ENCODE results near the gene ARHGAP22.
"Not testable (repeated sequence)": the region's sequence is repeated elsewhere in the genome, so short reads cannot be mapped to it uniquely, and the experiment has no call there.

The ARHGAP22 gene

DNA sequence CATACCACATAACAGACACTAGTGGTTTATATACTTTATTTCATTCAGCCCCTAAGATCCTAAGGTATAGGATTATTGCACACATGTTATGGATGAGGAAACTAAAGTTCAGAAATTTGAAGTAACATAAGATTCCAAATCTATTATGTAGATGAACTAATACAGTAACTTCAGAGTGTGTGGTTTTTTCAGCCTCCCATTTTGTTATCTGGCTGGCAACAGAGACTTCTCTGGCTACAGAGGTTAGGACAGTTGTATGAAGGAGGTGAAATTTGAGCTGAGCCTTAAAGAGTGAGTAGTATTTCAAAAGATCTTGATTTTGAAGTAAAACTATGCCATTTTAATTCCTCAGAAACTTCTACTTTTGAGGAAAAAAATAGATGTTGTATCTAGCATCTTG, 173.0 kb downstream of the ARHGAP22 start:
- TF ChIP-seq POLR2A (IDR thresholded peaks at IDR 0.05; ENCODE audit: low read length) (no peak), GATA1 (IDR thresholded peaks at IDR 0.05; ENCODE audit: low read depth, low read length) (no peak)
- DNase-seq: no peak

DNA sequence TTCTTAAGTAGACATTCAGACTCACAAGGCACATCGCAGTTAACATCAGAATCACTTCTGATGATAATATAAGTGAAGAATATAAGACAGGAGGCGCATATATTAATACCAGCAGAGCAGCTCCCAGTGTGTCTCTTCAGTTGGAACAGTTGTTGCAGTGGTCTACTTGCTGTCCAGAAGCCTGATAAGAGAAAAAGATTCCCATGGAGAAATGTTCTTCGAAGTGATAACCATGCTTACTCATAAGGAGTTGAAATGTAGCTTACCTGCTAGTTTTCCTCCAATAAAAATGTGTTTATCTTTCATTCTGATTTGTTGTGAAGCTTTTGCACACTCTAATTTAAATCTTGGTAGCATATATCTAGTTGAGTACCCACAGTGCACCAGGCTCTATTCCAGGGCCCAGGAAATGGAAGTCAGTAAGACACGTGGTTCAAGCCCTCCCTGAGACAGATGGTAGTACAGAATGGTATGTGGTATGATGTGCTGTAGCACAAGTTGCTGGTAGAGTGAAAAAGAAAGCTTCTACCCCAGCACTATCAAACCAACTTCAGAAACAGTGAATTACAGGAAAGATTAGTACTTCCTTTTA, 174.4 kb downstream of the ARHGAP22 start:
- no peak for DNase-seq
- TF ChIP-seq GATA1 (IDR thresholded peaks at IDR 0.05; ENCODE audit: low read depth, low read length) (no peak), POLR2A (IDR thresholded peaks at IDR 0.05; ENCODE audit: low read length) (no peak)

DNA sequence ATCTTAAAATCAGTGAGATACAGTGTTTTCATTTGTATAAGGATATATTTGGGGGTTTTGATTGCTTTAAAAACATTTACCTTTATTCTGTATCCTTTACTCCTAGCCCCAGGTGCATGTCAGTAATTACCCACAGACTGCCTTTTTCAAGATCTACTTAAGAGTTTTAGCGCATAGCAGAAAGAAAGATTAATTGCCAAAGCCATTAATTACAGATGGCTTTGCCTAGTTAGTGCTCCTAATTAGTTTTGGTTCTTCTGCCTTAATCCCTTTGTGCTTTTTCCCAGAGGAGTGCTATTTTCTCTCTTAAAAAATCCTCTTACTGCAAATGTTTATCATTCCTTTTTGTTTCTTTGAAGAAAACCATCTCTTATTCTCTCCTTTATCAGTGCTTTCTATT, 175.6 kb downstream of the ARHGAP22 start:
- TF ChIP-seq GATA1 (IDR thresholded peaks at IDR 0.05; ENCODE audit: low read depth, low read length) (no peak), POLR2A (IDR thresholded peaks at IDR 0.05; ENCODE audit: low read length) (no peak)

DNA sequence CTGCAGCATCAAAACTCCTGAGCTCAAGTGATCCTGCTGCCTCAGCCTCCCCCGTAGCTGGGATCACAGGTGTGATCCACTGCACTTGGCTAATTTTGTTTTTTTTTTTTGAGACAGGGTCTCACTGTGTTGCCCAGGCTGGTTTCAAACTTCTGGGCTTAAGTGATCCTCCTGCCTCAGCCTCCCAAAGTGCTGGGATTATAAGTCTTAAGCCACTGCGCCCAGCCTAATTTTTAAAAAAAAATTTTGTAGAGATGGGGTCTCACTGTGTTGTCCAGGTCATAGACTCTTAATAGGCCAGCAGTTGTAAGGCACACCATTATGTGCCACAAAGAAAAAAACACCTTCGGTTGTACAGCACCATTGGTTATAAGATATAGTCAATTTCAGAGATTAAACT, 176.0 kb downstream of the ARHGAP22 start:
- DNase-seq: no peak
- TF ChIP-seq POLR2A (IDR thresholded peaks at IDR 0.05; ENCODE audit: low read length) (no peak), GATA1 (IDR thresholded peaks at IDR 0.05; ENCODE audit: low read depth, low read length) (no peak)

More for the DNA sequence above, 175.6 kb downstream of the ARHGAP22 start:
- DNase-seq: no peak

DNA sequence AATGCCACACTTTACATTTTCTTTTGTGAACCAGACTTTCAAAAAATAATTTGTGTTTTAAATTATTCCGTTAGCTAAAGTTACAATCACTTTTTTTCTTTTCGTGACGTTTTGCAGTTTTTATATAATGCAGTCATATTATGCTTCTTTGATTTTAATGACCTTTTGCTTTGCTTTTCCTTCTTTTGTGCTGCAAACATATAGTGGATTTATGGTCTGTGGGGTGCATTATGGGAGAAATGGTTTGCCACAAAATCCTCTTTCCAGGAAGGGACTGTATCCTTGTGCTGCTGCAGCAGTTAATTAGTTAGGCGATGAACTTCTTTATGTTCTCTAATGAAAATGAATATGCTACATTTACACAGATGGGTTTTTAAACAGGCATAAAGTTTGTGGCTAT, 181.0 kb downstream of the ARHGAP22 start:
- TF ChIP-seq GATA1 (IDR thresholded peaks at IDR 0.05; ENCODE audit: low read depth, low read length) (no peak), POLR2A (IDR thresholded peaks at IDR 0.05; ENCODE audit: low read length) (no peak)
- DNase-seq: no peak

DNA sequence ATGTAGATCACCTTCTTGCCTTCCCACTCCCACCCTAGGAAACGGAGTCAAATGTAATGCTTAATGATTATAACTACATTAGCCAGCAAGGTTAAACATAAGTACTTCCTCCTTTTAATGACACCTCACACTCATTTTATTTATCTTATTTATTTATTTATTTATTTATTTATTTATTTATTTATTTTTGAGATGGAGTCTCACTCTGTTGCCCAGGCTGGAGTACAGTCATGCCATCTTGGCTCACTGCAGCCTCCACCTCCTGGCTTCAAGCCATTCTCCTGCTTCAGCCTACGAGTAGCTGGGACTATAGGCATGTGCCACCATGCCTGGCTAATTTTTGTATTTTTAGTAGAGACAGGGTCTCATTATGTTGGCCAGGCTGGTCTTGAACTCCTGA, 183.0 kb downstream of the ARHGAP22 start:
- DNase-seq: not testable (repeated sequence)

DNA sequence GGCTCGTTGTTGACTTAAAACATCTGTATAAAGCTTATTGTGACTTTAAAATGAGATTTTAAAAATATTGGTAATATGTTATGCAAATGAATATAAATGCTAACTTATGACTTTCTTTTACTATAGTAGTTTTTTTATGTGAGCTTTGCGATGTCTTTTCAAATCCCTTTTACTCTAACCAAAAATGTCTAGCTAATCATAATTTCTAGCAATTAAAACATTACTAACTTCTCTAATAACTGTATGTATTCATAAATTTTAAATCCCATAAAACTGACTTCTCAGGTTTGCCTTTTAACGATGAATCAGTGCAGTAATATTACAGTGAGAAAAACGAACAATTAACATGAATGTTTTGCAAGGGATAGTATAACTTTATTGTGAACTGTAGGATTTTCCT, 185.2 kb downstream of the ARHGAP22 start:
- no peak for TF ChIP-seq POLR2A (IDR thresholded peaks at IDR 0.05; ENCODE audit: low read length)
- no peak for TF ChIP-seq GATA1 (IDR thresholded peaks at IDR 0.05; ENCODE audit: low read depth, low read length)
- DNase-seq: no peak

DNA sequence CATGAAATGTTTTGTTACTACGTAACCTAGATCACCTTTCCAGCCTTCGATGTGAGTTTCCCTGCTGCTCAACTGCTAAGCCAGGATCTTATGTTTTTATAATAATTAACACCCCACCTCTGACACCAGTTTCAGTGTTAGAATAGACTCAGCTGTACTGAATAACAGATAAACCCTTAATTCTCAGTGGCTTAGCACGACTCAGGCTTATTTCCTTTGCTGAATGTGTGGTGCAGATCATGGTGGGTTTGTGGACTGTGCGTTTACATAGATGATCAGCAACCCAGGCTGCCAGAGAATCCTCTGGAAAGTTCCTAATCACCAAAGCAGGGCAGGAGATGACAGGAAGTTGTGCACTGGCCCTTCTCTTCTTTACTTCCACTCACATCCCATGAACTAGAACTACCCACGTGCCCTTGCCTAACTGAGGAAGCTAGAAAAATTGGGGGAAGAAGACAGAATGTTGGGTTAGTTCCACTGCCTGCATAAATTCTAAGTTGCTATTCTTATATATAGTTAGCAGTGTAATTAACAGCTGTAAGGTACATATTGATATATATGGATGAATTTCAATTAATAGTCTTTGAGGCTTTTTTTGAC, 186.6 kb downstream of the ARHGAP22 start:
- DNase-seq: no peak
- TF ChIP-seq GATA1 (IDR thresholded peaks at IDR 0.05; ENCODE audit: low read depth, low read length) (no peak), POLR2A (IDR thresholded peaks at IDR 0.05; ENCODE audit: low read length) (no peak)

DNA sequence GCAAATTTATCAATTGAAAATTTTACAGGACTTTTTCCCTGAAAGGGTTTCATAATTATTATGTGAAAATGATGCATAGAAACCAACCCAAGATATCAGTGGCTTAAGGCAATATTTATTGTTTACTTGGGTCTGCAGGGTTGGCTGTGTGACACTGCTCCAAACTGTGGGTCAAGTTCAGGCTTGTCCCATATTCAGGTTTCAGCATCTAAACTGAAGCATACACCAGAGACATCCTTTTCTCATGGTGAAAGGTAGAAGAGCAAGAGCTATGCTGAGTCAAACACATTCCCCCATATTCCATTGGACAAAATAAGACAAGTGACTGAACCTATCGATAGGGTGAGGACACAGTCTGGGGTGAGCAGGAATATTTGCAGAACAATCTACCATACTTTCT, 187.5 kb downstream of the ARHGAP22 start:
- no peak for DNase-seq
- TF ChIP-seq GATA1 (IDR thresholded peaks at IDR 0.05; ENCODE audit: low read depth, low read length): no peak
- no peak for TF ChIP-seq POLR2A (IDR thresholded peaks at IDR 0.05; ENCODE audit: low read length)

DNA sequence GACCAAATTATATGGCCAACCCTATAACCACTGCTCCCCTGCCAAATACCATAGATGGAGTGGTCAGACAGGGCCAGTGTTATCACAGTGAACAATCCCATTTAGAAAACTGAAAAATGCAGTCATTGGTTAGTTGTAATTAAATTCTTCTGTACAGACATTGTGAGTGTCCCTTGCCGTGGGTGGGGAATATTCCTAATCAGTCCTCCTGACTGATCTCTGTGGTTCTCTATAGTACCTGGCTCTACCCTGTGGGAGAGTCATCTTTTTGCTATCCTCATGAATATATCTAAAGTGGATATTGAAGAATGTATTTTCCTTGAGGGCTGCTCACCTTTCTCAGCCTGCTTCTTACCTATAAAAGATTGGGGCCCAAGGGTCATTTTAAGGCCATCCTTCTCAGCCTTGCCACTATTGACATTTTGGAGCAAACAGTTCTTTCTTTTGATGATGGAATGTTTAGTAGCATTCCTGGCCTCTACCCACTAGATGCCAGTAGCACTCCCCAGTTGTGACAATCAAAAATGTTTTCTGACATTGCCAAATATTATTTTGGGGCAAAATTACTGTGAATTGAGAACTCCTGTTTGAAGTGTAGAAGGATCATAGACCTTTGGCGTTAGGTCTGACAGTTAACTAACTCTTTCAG, 188.2 kb downstream of the ARHGAP22 start:
- no peak for DNase-seq

DNA sequence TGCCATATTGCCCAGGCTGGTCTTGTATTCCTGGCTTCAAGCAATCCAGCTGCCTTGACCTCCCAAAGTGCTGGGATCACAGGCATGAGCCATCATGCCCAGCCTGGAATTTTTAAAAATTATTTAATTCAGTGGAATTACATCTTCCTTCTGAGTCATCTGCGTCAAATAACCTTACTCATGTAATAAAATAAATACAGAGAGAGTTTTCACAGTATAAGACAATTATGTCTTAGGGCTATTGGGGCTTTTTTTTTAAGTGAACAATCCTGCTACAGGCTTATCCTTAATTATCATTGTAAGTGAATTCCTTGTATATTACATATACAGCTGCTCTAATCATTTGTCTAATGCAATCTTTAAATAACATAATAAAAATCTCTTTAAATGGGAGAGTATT, 190.1 kb downstream of the ARHGAP22 start:
- no peak for TF ChIP-seq GATA1 (IDR thresholded peaks at IDR 0.05; ENCODE audit: low read depth, low read length)
- no peak for TF ChIP-seq POLR2A (IDR thresholded peaks at IDR 0.05; ENCODE audit: low read length)
- no peak for DNase-seq

More for the DNA sequence above, 188.2 kb downstream of the ARHGAP22 start:
- TF ChIP-seq POLR2A (IDR thresholded peaks at IDR 0.05; ENCODE audit: low read length) (no peak), GATA1 (IDR thresholded peaks at IDR 0.05; ENCODE audit: low read depth, low read length) (no peak)

DNA sequence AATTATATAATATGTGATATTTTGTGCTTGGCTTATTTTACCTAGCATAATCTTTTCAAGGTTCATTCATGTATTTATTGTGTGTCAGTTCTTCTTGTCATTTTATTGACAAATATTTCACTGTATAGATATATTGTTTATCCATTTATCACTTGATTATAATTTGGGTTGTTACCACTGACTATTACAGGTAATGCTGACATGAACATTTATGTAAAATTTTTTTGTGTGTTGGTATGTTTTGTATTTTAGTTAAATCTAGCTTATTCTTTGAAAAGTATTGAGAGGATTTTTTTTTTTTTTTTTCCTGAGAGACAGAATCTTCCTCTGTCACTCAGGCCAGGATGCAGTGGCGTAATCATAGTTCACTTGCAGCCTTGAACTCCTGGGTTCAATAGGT, 190.7 kb downstream of the ARHGAP22 start:
- TF ChIP-seq POLR2A (IDR thresholded peaks at IDR 0.05; ENCODE audit: low read length) (no peak), GATA1 (IDR thresholded peaks at IDR 0.05; ENCODE audit: low read depth, low read length) (no peak)
- no peak for DNase-seq

DNA sequence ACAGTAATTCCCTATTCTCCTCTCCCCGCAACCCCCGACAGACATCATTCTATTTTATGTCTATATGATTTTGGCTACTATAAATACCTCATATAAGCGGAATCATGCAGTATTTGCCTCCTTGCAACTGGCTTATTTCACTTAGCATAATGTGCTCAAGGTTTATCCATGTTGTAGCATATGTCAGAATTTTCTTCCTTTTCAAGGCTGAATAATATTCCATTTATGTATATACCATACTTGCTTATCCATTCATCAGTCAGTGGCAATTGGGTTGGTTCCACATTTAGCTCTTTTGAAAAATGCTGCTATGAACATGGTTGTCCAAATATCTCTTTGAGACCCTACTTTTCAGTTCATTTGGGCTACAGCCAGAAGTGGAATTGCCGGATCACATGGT, 191.9 kb downstream of the ARHGAP22 start:
- no peak for DNase-seq
- TF ChIP-seq POLR2A (IDR thresholded peaks at IDR 0.05; ENCODE audit: low read length) (no peak), GATA1 (IDR thresholded peaks at IDR 0.05; ENCODE audit: low read depth, low read length) (no peak)

DNA sequence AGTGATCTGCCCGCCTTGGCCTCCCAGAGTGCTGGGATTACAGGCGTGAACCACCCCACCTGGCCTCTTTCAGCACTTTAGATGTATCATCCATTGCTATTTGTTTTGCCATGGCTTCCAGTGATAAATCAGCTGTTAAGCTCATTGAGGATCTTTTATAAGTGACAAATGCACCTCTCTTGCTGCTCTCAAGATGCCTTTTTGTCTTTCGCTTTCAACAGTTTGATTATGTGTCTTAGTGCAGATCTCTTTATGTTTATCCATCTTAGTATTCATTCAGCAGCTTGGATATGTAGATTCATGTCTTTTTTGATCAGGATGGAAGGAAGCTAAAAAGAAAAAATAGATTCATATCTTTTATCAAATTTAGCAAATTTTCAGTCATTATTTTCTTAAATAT, 192.8 kb downstream of the ARHGAP22 start:
- no peak for TF ChIP-seq POLR2A (IDR thresholded peaks at IDR 0.05; ENCODE audit: low read length)
- no peak for TF ChIP-seq GATA1 (IDR thresholded peaks at IDR 0.05; ENCODE audit: low read depth, low read length)
- peak; percentile 9 to 10 for DNase-seq

DNA sequence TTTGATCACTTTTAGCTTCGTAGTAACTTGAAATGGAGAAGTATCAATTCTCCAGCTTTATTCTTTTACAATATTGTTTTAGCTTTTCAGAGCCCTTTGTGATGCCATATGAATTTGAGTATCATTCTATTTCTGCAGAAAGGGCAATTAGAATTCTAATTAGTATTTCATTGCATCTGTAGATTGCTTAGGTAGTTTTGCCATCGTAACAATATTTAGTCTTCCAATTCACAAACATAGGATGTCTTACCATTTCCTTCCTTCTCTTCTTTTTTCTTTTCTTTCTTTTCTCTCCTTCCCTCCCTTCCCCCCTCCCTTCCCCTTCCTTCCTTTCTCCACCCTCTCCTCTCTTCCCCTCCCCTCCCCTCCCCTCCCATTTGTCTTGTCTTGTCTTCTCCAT, 193.4 kb downstream of the ARHGAP22 start:
- no peak for DNase-seq
- no peak for TF ChIP-seq POLR2A (IDR thresholded peaks at IDR 0.05; ENCODE audit: low read length)
